CD4-positive, alpha-beta T cell treated with Interferon gamma for 1 hour (primary cell): ENCODE data around the gene PHEX.
A peak's percentile ranks its signal among the peaks of the same experiment; 100 is the strongest.

Source experiments
- DNase-seq: peaks from one replicate; pipeline ENCODE4 v3.0.0-alpha.2; 2020

The PHEX gene

GRCh38 chrX:22041907-22042530 lies 9.9 kb downstream of the PHEX start:
- DNase-seq = no peak

GRCh38 chrX:22043872-22044271 lies 11.7 kb downstream of the PHEX start:
- no peak for DNase-seq

GRCh38 chrX:22047468-22047867 lies 15.3 kb downstream of the PHEX start:
- DNase-seq = no peak

- DNase-seq = no peak
Measured at GRCh38 chrX:22053481-22053880, 21.4 kb downstream of the PHEX start.

- DNase-seq = no peak
Measured at GRCh38 chrX:22056235-22056634, 24.1 kb downstream of the PHEX start.

GRCh38 chrX:22057667-22058066 lies 25.5 kb downstream of the PHEX start:
- no peak for DNase-seq

GRCh38 chrX:22059775-22060174 lies 27.6 kb downstream of the PHEX start:
- DNase-seq = no peak

GRCh38 chrX:22060415-22061280 lies 28.5 kb downstream of the PHEX start:
- DNase-seq = no peak

GRCh38 chrX:22063284-22063683 lies 31.2 kb downstream of the PHEX start:
- DNase-seq = peak; percentile 28

- no peak for DNase-seq
Measured at GRCh38 chrX:22069586-22069985, 37.5 kb downstream of the PHEX start.

- DNase-seq = no peak
Measured at GRCh38 chrX:22073928-22074327, 41.8 kb downstream of the PHEX start.

- no peak for DNase-seq
Measured at GRCh38 chrX:22078117-22078516, 46.0 kb downstream of the PHEX start.

- DNase-seq = peak; percentile 14
Measured at GRCh38 chrX:22081475-22082092, 49.5 kb downstream of the PHEX start.

- DNase-seq = no peak
Measured at GRCh38 chrX:22086003-22086402, 53.9 kb downstream of the PHEX start.

- DNase-seq = no peak
Measured at GRCh38 chrX:22087011-22087557, 55.0 kb downstream of the PHEX start.

- DNase-seq = no peak
Measured at GRCh38 chrX:22088326-22088725, 56.2 kb downstream of the PHEX start.

GRCh38 chrX:22090181-22090580 lies 58.1 kb downstream of the PHEX start:
- DNase-seq = no peak

GRCh38 chrX:22093550-22093949 lies 61.4 kb downstream of the PHEX start:
- no peak for DNase-seq

- DNase-seq = no peak
Measured at GRCh38 chrX:22095286-22095685, 63.2 kb downstream of the PHEX start.

- no peak for DNase-seq
Measured at GRCh38 chrX:22095856-22096255, 63.7 kb downstream of the PHEX start.

GRCh38 chrX:22097012-22097694 lies 65.0 kb downstream of the PHEX start:
- no peak for DNase-seq

- no peak for DNase-seq
Measured at GRCh38 chrX:22105231-22105630, 73.1 kb downstream of the PHEX start.

- DNase-seq = no peak
Measured at GRCh38 chrX:22105971-22106370, 73.8 kb downstream of the PHEX start.
